ENCODE measurements around the gene PPAN. TPM values are rescaled to one million over a fixed set of nuclear protein-coding genes. Genes with fewer than 3 reads are reported as not detected.

PPAN gene, protein sequence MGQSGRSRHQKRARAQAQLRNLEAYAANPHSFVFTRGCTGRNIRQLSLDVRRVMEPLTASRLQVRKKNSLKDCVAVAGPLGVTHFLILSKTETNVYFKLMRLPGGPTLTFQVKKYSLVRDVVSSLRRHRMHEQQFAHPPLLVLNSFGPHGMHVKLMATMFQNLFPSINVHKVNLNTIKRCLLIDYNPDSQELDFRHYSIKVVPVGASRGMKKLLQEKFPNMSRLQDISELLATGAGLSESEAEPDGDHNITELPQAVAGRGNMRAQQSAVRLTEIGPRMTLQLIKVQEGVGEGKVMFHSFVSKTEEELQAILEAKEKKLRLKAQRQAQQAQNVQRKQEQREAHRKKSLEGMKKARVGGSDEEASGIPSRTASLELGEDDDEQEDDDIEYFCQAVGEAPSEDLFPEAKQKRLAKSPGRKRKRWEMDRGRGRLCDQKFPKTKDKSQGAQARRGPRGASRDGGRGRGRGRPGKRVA
- 39.1 and 45.5 TPM in 2 replicates for total RNA-seq

GRCh38 chr19:10106100-10106936 lies at the start of gene PPAN:
Gene PPAN, plus strand, starts transcription at chr19:10106362. Its CDS starts 33 bp downstream, at chr19:10106395.

GRCh38 chr19:10085641-10086590 lies 20.2 kb upstream of the PPAN start, which contains the start of gene SHFL:
Gene SHFL, plus strand, starts transcription at chr19:10086317. Its CDS starts 111 bp downstream, at chr19:10086428.

GRCh38 chr19:10111405-10111811 lies 5.2 kb downstream of the PPAN start, which contains the start of gene P2RY11:
Gene P2RY11, plus strand, starts transcription at chr19:10111693. Its CDS starts 29 bp downstream, at chr19:10111722.

Other genes starting within 250 kb of the PPAN start
- 0.36 and 2.4 TPM in 2 replicates for gene OLFM2, start 169.8 kb upstream of the PPAN start, total RNA-seq
- gene COL5A3, start 95.9 kb upstream of the PPAN start, total RNA-seq = 2.4 TPM in 1 of 2 replicates, not detected in the other
- gene RDH8, start 92.9 kb upstream of the PPAN start, total RNA-seq = not detected in 2 replicates
- gene SHFL, start 20.0 kb upstream of the PPAN start, total RNA-seq = 14.9 and 24.3 TPM in 2 replicates
- gene ANGPTL6, start 3.7 kb upstream of the PPAN start, total RNA-seq = 0.19 and 0.36 TPM in 2 replicates
- 2.0 and 5.6 TPM in 2 replicates for gene P2RY11, start 5.3 kb downstream of the PPAN start, total RNA-seq
- gene EIF3G, start 13.5 kb downstream of the PPAN start, total RNA-seq = 351 and 415 TPM in 2 replicates
- 43.7 and 49.7 TPM in 2 replicates for gene DNMT1, start 88.6 kb downstream of the PPAN start, total RNA-seq
- 0.72 and 2.0 TPM in 2 replicates for gene S1PR2, start 125.0 kb downstream of the PPAN start, total RNA-seq
- 18.2 and 18.5 TPM in 2 replicates for gene MRPL4, start 145.9 kb downstream of the PPAN start, total RNA-seq
- gene ICAM1, start 164.8 kb downstream of the PPAN start, total RNA-seq = 13.4 and 44.2 TPM in 2 replicates
- gene ICAM4, start 180.6 kb downstream of the PPAN start, total RNA-seq = 0.18 and 0.38 TPM in 2 replicates
- under 0.01 and 0.56 TPM in 2 replicates for gene ICAM5, start 183.6 kb downstream of the PPAN start, total RNA-seq
- gene ZGLP1, start 203.5 kb downstream of the PPAN start, total RNA-seq = 0.27 and 0.38 TPM in 2 replicates
- gene FDX2, start 209.7 kb downstream of the PPAN start, total RNA-seq = 16.9 and 17.2 TPM in 2 replicates
- gene RAVER1, start 227.2 kb downstream of the PPAN start, total RNA-seq = 9.0 and 11.7 TPM in 2 replicates
- gene ICAM3, start 233.3 kb downstream of the PPAN start, total RNA-seq = 13.5 and 17.4 TPM in 2 replicates

Data from endothelial cell of coronary artery (primary cell).